ENCODE results near the gene MOV10L1. TPM values are rescaled to one million over a fixed set of nuclear protein-coding genes. Genes with fewer than 3 reads are reported as not detected.

The MOV10L1 gene
- total RNA-seq: under 1 TPM; 0.43 to 0.56 TPM
- long read RNA-seq, donor 1: 0 reads
- long read RNA-seq, donor 2: 0 reads

GRCh38 chr22:50089682-50090411 is at the start of gene MOV10L1:
TSS of gene MOV10L1 (plus strand) at chr22:50090006. CDS start at chr22:50090089, 83 bp downstream.
- no peak for DNase-seq (ENCODE audit: low spot score)

GRCh38 chr22:50040717-50041116 is 49.1 kb upstream of the MOV10L1 start:
- intact Hi-C loops (cut with DNase I): no loop called here
- DNase-seq (ENCODE audit: low spot score): peak; percentile 48

More at GRCh38 chr22:50089682-50090411, at the start of gene MOV10L1:
- intact Hi-C loops (cut with DNase I): no loop called here

DNA sequence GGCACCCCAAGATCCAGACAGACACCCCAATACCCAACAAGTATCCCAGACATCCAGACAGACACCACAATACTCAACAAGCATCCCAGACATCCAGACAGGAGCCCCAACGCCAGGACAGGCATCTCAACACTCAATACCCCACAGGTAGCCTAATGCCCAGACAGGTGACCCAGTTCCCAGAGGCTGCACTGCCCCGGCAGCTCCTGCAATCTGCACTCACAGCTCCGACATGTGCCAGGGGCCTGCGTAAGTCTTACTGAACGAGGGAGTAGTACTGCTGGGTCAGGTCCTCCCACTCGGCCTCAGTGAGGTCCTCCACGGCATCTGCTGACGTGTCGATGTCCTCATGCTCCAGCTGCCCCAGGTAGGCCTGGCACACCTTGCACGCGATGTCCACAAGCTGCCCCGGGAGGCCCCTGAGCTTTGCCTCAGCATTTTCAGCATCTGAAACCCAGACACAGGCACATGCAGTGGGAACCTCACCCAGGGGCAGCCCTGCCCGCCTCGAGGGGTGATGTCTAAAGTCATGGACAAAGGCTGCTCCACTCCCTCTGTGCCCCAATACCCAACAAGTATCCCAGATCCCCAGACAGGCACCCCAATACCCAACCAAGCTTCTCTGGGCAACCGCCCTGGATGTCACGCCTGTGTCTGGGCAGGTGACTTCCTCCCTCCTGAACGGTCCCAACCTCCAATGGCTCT is 48.3 kb upstream of the MOV10L1 start:
- peak; percentile 62 for DNase-seq (ENCODE audit: low spot score)
- intact Hi-C loops (cut with DNase I): no loop called here

DNA sequence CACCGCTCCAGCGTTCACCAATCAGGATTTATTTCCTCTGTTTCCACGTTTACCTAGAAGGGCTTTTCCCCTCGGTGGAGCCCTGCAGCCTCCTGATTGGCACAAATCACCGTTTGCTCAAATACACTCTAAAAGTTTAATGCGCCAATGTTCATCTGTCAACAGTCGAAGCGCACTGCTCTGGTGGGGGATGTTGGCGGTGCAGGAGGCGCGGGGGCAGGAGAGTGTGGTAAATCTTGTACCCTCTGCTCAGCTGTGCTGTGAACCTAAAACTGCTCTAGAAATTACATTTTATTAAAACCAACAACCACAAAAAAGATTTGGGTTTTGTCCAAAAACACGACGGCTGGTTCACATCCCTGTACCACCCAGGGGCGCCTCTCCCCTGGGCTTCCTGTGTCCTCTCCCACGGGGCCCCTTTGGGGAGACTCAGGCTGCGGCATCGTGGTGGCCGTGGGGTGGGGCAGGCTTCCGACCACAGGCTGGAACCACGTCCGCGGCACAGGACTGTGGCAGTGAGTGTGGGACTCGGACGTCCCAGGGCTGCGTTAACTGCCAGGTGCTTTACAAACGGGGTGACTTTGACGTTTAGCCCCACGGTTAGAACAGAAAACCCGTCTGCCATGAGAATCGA is 45.2 kb upstream of the MOV10L1 start:
- peak; percentile 70 for DNase-seq (ENCODE audit: low spot score)
- intact Hi-C loops (cut with DNase I): no loop called here

DNA sequence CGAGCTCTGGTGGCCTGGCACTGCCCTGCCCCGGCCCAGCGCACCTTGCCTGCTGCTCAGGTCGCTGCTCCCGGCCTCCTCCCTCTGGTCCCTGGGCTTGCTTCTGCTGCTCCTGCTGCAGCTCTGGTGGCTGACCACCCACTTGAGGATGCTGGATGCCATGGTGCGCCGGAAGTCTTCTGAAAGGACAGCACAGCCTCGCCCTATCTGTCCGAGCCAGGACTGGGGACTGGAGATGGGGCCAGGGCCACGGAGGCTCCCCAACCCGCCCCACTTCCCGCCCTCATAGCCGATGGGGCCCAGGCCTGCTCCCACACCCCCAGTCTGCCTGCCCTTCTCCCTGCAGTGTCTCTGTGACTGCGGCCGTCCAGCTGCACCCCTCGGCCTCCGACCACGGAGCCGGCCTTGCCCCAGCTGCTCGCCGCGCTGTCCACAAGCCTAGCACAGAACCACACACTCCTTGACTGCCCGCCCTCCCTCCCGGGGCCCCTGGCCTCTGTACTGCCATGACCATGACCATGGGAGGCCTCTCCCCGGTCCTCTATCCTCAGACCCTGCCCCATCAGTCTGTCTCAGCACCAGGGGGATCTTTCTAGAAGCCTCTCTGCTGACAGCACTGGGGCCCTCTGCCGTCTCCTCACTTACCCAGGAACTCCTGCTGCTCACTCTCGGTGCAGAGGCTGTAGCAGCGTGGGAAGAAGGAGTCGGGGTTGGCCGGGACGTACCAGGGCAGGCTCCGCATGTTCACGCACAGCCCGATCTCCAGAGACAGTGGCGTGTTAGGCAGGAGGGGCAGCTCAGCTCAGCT is 44.4 kb upstream of the MOV10L1 start:
- intact Hi-C loops (cut with DNase I): no loop called here
- DNase-seq (ENCODE audit: low spot score): peak; percentile 81

DNA sequence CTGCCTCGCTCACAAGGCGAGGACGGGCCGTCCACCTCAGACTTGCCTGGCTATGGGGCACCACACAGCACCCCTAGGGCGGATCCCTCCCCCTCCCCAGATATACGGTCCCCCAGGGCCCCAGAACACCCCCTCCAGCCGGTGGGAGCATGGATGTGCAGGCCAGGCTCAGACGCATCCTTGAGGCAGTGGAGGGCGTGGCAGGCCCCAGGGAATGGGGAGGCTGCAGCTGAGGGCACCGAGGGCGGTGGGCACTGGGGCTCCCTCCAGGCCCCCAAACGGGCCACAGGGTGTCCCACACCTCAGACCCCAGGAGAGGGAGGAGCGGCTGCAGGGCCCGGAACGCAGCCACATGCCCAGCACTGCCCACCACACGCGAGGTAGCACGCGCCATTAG is 43.8 kb upstream of the MOV10L1 start:
- intact Hi-C loops (cut with DNase I): no loop called here
- DNase-seq (ENCODE audit: low spot score): peak; percentile 74

GRCh38 chr22:50046481-50047245 is 43.1 kb upstream of the MOV10L1 start:
- DNase-seq (ENCODE audit: low spot score): peak; percentile 73
- intact Hi-C loops (cut with DNase I): no loop called here

DNA sequence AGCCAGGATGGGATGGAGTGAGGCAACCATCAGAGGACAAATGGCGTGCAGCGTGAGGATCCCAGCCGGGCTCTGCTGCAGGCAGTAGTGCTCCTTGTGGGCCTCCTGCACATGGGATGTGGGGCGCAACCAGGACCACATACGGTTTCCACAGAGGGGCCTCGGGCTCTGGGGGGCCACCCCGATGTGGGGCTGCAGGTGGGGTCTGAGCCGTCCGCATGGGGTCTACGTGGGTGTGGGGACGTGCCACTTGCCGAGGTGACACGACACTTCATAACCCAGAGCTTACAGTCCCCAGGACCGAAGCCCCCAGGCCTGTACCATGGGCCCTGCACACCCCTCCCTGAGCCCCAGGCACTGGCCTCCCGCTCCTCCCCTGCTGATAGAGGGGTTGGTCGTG is 42.5 kb upstream of the MOV10L1 start:
- DNase-seq (ENCODE audit: low spot score): peak; percentile 52
- intact Hi-C loops (cut with DNase I): no loop called here

GRCh38 chr22:50048061-50048765 is 41.6 kb upstream of the MOV10L1 start:
- intact Hi-C loops (cut with DNase I): no loop called here
- peak; percentile 64 for DNase-seq (ENCODE audit: low spot score)

- DNase-seq (ENCODE audit: low spot score): peak; percentile 50
- intact Hi-C loops (cut with DNase I): no loop called here
Observed at GRCh38 chr22:50048836-50049235, 41.0 kb upstream of the MOV10L1 start.

DNA sequence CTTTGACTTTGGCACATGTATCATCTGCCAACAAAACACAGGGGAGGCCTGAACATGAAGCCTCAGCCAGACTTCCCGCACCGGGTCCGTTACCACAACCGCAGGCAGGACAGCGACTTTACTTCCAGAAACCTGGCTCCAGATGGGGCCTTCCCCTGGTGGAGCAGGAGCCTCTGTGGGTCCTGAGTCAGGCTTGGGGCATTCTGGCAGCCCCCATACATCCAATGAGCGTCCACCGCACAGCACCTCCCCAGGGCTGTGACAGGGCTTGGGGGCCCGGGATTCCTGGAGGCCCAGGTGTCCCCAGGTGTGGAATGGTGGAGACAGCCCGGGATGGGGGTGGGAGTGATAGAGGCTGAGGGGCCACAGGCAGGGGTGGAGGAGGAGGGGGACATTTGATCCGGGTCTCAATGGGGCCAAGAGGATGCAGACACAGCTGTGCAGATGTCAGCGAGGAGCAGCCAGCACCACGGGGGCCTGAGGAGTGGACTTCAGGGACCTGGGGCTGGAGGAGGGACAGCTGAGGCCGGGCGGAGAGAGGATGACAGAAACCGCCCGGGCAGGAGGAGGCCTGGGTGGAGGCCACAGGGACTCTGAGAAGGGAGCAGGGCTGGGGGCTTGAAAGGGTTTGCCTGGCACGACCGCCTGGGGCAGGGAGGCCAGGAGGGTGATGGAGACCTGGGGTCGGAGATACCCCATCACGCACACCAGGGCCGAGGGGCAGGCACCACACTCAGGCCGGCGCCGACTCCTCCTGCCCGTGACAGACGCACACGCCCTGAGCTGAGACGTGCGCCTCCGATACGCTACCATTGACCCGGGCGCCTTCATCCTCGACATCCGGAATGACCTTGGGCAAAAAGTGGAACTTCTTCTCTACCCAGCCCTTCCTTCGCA is 40.3 kb upstream of the MOV10L1 start:
- DNase-seq (ENCODE audit: low spot score): peak; percentile 66

GRCh38 chr22:50051930-50052329 is 37.9 kb upstream of the MOV10L1 start:
- intact Hi-C loops (cut with DNase I): no loop called here
- no peak for DNase-seq (ENCODE audit: low spot score)

More for the DNA sequence above, 40.3 kb upstream of the MOV10L1 start:
- intact Hi-C loops (cut with DNase I): no loop called here

DNA sequence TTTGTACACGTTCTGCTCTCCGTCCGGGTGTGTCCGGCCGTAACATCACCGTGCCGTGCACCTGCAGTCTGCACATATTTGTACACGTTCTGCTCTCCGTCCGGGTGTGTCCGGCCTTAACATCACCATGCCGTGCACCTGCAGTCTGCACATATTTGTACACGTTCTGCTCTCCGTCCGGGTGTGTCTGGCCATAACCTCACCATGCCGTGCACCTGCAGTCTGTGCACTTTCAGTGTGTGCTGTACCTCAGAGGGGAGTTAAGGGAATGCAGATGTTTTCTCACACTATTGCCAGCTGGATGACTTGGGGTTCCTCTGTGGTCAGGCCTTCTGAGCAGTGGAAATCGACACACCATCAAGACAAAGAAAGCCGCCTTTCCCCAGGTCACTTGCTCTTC is 35.9 kb upstream of the MOV10L1 start:
- no peak for DNase-seq (ENCODE audit: low spot score)
- intact Hi-C loops (cut with DNase I): no loop called here

- DNase-seq (ENCODE audit: low spot score): no peak
- intact Hi-C loops (cut with DNase I): no loop called here
Observed at GRCh38 chr22:50056214-50056972, 33.4 kb upstream of the MOV10L1 start.

DNA sequence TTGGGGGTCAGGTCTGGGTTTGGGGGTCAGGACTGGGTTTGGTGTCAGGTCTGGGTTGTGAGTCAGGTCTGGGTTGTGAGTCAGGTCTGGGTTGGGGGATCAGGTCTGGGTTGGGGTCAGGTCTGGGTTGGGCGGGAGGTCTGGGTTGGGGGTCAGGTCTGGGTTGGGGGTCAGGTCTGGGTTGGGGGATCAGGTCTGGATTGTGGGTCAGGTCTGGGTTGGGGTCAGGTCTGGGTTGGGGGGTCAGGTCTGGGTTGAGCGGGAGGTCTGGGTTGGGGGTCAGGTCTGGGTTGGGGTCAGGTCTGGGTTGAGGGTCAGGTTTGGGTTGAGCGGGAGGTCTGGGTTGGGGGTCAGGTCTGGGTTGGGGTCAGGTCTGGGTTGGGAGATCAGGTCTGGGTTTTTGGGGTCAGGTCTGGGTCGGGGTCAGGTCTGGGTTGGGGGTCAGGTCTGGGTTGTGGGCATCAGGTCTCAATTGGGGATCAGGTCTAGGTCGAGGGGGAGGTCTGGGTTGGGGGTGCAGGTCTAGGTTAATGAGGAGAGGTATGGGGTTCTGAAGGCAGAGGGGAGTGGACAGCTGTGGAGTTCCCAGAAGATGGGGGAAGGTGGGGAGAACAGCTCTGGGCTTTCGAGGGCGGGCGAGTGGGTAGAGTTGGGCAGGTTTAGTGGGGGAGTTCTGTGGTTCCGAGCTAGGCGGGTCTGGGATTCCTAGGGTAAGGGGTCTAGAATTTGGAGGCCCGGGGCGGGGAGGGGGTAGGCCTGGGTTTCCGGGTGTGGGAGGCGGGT is 32.3 kb upstream of the MOV10L1 start:
- DNase-seq (ENCODE audit: low spot score): peak; percentile 73
- intact Hi-C loops (cut with DNase I): no loop called here
